ENCODE results near the gene DNAJB8.

DNA sequence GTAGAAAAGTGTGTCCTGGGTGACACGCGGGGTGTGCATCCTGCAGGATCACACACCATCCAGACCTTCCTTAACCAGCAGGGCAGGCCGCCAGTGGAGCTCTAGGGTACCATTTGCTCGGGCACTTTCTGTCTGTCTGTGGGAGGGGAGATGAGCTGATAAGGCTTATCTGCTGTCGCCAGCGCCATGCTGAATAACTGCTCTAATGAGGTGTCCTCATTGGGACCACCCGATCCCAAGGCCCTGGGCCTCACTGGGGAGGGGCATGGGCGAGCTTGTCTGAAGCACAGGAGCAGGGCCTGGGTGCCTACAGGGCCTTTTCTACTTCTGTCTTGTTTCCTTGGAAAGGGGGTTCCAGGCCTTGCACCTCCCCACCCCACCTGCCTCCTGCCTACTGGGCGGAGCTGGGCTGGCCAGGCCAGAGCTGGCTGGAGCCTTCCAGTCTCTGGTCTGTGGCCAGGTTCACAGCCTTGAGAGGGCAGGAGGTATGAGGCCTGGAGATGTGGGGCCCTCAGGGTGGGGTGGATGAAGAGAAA lies 28.8 kb upstream of the DNAJB8 start:
- TF ChIP-seq, protein P1, sequence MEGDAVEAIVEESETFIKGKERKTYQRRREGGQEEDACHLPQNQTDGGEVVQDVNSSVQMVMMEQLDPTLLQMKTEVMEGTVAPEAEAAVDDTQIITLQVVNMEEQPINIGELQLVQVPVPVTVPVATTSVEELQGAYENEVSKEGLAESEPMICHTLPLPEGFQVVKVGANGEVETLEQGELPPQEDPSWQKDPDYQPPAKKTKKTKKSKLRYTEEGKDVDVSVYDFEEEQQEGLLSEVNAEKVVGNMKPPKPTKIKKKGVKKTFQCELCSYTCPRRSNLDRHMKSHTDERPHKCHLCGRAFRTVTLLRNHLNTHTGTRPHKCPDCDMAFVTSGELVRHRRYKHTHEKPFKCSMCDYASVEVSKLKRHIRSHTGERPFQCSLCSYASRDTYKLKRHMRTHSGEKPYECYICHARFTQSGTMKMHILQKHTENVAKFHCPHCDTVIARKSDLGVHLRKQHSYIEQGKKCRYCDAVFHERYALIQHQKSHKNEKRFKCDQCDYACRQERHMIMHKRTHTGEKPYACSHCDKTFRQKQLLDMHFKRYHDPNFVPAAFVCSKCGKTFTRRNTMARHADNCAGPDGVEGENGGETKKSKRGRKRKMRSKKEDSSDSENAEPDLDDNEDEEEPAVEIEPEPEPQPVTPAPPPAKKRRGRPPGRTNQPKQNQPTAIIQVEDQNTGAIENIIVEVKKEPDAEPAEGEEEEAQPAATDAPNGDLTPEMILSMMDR (conservative IDR thresholded peaks at IDR 0.05; ENCODE audit: low read depth, low read length): no peak
- TF ChIP-seq EZH2 (IDR thresholded peaks at IDR 0.05; ENCODE audit: borderline replicate concordance, low read depth, low read length, poor library complexity, severe bottlenecking): no peak

Measured in A673 (cell line).